Measurements from ENCODE around the gene ZNF804A.
A peak's percentile ranks its signal among the peaks of the same experiment; 100 is the strongest.

The ZNF804A gene

GRCh38 chr2:184849516-184849915 lies 251.2 kb downstream of the ZNF804A start:
- no peak for DNase-seq (ENCODE audit: low read depth)
- H3K4me3 ChIP-seq (ENCODE audit: low read depth, low read length), result no peak overlapping the region
- no peak for TF ChIP-seq CTCF (conservative IDR thresholded peaks at IDR 0.05; ENCODE audit: low read depth, low read length)

- no peak for TF ChIP-seq CTCF (conservative IDR thresholded peaks at IDR 0.05; ENCODE audit: low read depth, low read length)
- DNase-seq (ENCODE audit: low read depth), result no peak
- H3K4me3 ChIP-seq (ENCODE audit: low read depth, low read length), result no peak overlapping the region
Observed at GRCh38 chr2:184851576-184851975, 253.2 kb downstream of the ZNF804A start.

GRCh38 chr2:184859187-184859586 lies 260.9 kb downstream of the ZNF804A start:
- H3K4me3 ChIP-seq (ENCODE audit: low read depth, low read length), result no peak overlapping the region
- TF ChIP-seq CTCF (conservative IDR thresholded peaks at IDR 0.05; ENCODE audit: low read depth, low read length), result no peak
- DNase-seq (ENCODE audit: low read depth), result no peak

GRCh38 chr2:184860744-184861143 lies 262.4 kb downstream of the ZNF804A start:
- no peak for TF ChIP-seq CTCF (conservative IDR thresholded peaks at IDR 0.05; ENCODE audit: low read depth, low read length)
- H3K4me3 ChIP-seq (ENCODE audit: low read depth, low read length), result no peak overlapping the region
- no peak for DNase-seq (ENCODE audit: low read depth)

- no peak overlapping the region for H3K4me3 ChIP-seq (ENCODE audit: low read depth, low read length)
- no peak for DNase-seq (ENCODE audit: low read depth)
- no peak for TF ChIP-seq CTCF (conservative IDR thresholded peaks at IDR 0.05; ENCODE audit: low read depth, low read length)
Observed at GRCh38 chr2:184875212-184875611, 276.9 kb downstream of the ZNF804A start.

- peak; percentile 54 for DNase-seq (ENCODE audit: low read depth)
- no peak for TF ChIP-seq CTCF (conservative IDR thresholded peaks at IDR 0.05; ENCODE audit: low read depth, low read length)
- H3K4me3 ChIP-seq (ENCODE audit: low read depth, low read length), result no peak overlapping the region
Observed at GRCh38 chr2:184875911-184876310, 277.6 kb downstream of the ZNF804A start.

- DNase-seq (ENCODE audit: low read depth), result no peak
- no peak overlapping the region for H3K4me3 ChIP-seq (ENCODE audit: low read depth, low read length)
- TF ChIP-seq CTCF (conservative IDR thresholded peaks at IDR 0.05; ENCODE audit: low read depth, low read length), result no peak
Observed at GRCh38 chr2:184877909-184878308, 279.6 kb downstream of the ZNF804A start.
